Measurements from ENCODE around the gene LORICRIN.

The LORICRIN gene

DNA sequence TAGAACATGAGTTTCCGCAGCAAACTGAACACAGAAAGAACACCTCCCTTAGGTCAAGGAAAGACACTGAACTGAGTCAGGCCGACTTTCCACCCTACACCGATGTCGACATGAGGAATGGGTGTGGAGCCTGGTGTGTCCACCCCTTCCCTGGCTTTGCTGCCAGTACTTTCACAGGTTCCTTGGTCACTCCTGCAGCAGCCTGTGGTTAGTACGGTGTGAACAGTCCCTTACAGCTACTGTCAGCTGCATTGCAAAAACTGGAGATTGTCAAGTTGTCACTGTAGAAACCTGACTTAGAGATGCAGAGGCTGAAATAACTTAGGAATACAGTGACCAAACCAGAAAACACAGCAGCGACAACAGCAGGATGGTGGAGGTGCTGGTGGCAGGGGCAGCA, 46.2 kb downstream of the LORICRIN start:
- DNase-seq (ENCODE audit: low read depth in 2 of 2) = no peak

GRCh38 chr1:153306303-153307220, 47.1 kb downstream of the LORICRIN start:
- no peak for DNase-seq (ENCODE audit: low read depth in 2 of 2)

- DNase-seq (ENCODE audit: low read depth in 2 of 2) = no peak
These were observed 47.7 kb downstream of the LORICRIN start for GRCh38 chr1:153307221-153307600.

DNA sequence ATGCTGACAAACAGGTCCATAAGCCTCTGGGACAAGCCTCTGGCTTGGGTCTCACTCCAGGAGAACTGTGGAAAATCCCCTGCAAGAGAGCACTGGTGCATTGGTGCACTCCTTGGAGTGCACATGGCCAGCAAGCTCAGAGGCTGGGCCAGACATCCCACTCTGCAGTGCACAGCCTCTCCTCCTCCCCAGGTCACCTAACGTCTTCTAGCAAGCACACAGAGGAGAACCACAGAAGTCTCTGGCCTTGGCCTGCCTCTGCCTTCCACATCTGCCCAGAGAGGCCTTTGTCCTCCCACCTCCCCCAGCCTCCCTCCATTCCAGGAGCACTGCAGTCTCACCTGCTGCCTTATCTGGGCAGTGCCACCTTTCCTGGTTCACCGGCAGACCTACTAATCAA, 49.1 kb downstream of the LORICRIN start:
- no peak for DNase-seq (ENCODE audit: low read depth in 2 of 2)

DNA sequence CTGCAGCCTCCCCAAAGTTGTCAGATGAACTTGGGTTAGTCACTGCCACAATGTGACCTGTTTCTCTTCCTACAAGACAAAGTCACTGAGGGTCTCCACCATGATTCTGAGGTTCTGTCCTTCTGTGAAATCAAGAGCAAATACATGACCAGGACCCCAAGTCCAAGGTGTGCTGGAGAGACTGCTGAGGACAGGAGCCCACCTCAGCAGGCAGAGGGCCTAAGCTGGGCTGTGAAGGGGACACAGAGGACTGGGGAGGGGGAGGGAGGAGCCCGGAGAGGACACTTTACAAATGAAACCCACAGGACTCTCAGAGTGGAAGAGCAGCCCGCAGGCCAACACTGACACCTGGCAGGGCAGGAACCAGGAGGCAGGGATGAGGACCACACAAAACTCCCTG, 50.0 kb downstream of the LORICRIN start:
- no peak for DNase-seq (ENCODE audit: low read depth in 2 of 2)

- DNase-seq (ENCODE audit: low read depth in 2 of 2) = no peak
These were observed 51.0 kb downstream of the LORICRIN start for GRCh38 chr1:153310526-153310925.

Measured in fibroblast of skin of left quadriceps (primary cell).